HG03045 (cell line): ENCODE measurements around the gene PAX7.

Source experiments
- ATAC-seq: cut with Tn5 transposase; IDR thresholded peaks from one replicate; pipeline ENCODE4 v1.9.1; 2021; ENCODE audit warnings: mild to moderate bottlenecking, moderate library complexity; ENCODE audit not compliant: unreplicated experiment

The PAX7 gene

DNA sequence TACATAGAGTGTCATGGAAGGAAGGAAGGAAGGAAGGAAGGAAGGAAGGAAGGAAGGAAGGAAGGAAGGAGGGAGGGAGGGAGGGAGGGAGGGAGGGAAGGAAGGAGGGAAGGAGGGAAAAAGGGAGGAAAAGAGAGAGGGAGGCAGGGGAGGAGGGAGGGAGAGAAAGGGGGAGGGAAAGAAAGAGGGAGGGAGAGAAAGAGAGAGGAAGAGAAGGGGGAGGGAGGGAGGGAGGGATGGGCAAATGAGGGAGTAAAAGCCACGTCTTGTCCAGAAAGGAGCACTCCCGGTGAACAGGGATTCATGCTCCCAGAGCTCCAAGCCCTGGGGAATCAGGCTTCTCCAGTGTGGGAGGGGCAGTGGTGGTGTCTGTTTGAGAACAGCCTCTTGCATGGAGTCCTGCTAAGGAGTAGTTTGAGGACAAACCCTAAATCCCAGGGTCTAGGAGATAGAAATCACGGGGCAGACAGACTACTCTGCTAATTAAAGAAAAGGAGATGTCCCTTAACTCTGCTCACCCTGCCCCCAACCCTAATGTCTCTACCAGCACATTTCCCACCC, 157.3 kb downstream of the PAX7 start:
- no peak for ATAC-seq

DNA sequence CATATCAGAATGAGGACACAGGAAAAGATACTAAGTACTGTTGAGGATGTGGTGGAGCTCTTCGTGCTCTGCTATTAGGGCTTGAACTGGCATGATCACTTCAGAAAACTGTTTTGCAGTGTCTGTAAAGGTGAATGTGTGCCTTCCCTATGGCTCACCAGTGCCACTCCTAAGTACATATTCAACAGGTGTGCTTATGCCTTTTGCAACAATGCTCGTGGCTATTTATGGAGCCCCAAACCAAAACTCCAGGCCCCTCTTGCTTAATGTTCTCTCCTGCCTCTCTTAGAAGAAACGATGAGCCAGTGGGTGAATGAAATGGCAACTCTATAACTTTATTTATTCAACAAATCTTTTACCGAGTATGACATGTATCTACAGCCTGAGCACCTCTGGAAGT, 158.6 kb downstream of the PAX7 start:
- no peak for ATAC-seq

GRCh38 chr1:18792747-18793146, 162.1 kb downstream of the PAX7 start:
- ATAC-seq: no peak

DNA sequence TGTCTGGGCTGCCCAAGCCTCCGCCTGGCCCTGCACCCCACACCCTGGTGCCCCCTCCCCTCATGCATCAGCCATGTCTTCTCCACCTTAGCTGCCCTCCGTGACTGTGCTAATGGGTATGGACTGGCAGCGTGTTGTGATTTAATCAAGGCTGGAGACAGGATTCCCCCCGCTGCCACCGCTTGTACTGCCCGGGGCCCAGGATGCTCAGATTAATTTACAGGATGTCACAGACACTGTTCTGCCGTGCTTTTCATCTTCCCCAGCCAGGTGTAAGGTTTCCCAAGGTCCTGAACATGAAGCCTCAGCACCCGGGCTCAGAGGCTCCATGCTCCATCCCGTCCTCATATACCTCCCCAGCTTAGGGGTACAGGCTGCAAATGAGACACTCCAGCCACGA, 162.5 kb downstream of the PAX7 start:
- no peak for ATAC-seq

- no peak for ATAC-seq
Measured at GRCh38 chr1:18794051-18794450, 163.4 kb downstream of the PAX7 start.

DNA sequence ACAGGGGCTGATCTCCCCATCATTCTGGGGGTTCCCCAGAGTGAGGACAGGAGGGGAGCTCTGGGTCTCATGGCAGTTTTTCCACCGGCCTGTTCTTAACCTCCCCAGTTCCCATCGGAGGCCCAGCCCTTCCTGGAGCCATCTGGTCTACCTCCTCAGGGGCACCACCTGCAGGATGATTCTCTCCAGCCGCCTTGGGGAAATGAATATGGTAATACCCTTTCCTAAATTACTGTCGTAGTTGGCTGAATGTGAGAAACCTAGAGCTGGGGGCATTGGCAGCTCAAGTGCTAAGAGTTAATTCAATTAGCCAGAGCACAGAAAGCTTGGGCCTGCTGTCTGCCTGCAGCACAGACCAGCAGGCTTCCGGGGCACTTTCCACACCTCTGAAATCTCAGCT, 163.9 kb downstream of the PAX7 start:
- ATAC-seq: no peak

DNA sequence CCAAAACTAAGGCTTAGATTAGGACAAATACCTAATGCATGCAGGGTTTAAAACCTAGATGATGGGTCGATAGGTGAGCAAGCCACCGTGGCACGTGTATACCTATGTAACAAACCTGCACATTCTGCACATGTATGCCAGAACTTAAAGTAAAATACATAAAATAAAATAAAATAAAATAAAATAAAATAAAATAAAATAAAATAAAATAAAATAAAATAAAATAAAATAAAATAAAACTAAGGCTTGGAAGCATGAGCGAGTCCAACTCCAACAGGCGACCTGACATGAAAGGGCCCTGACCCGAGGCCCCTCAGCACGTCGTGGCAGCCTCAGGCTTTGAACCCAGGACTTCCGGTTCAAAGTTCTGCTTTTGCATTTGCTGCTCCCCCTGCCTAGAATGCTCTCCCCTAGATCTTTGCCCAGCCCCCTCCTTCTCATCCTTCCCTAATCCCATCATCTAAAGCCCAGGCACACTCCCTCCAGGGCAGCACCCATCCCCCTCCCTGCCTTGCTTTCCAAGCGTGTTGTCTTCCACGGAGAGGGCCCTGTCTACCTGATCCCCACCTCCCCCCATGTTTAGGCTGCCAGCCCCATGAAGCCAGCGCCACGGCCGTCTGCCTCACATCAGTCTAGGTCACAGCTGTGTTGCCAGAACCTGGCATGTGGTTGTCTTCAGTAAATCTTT, 164.5 kb downstream of the PAX7 start:
- no peak for ATAC-seq

- ATAC-seq: no peak
Measured at GRCh38 chr1:18796950-18797349, 166.3 kb downstream of the PAX7 start.
